ENCODE results near the gene CACNA1D.
A peak's percentile ranks its signal among the peaks of the same experiment; 100 is the strongest.
"Not testable (repeated sequence)": the region's sequence is repeated elsewhere in the genome, so short reads cannot be mapped to it uniquely, and the experiment has no call there.

CACNA1D gene

GRCh38 chr3:53493963-53494791 lies at the start of gene CACNA1D:
TSS of gene CACNA1D (plus strand) at chr3:53494611. CDS start at chr3:53495167, 556 bp downstream.
- no peak for DNase-seq

- DNase-seq = peak; percentile 96
Measured at GRCh38 chr3:53457068-53457467, 37.3 kb upstream of the CACNA1D start.

GRCh38 chr3:53460326-53460725 lies 34.1 kb upstream of the CACNA1D start:
- no peak for DNase-seq

- no peak for DNase-seq
Measured at GRCh38 chr3:53464424-53464823, 30.0 kb upstream of the CACNA1D start.

- not testable (repeated sequence) for DNase-seq
Measured at GRCh38 chr3:53469758-53470157, 24.7 kb upstream of the CACNA1D start.

- DNase-seq = no peak
Measured at GRCh38 chr3:53473422-53473821, 21.0 kb upstream of the CACNA1D start.

GRCh38 chr3:53476372-53476771 lies 18.0 kb upstream of the CACNA1D start:
- DNase-seq = not testable (repeated sequence)

GRCh38 chr3:53477689-53478088 lies 16.7 kb upstream of the CACNA1D start:
- not testable (repeated sequence) for DNase-seq

GRCh38 chr3:53478166-53478830 lies 16.1 kb upstream of the CACNA1D start:
- no peak for DNase-seq

- no peak for DNase-seq
Measured at GRCh38 chr3:53478921-53479664, 15.3 kb upstream of the CACNA1D start.

GRCh38 chr3:53482227-53482626 lies 12.2 kb upstream of the CACNA1D start:
- no peak for DNase-seq

GRCh38 chr3:53483821-53484220 lies 10.6 kb upstream of the CACNA1D start:
- DNase-seq = no peak

GRCh38 chr3:53484984-53485383 lies 9.4 kb upstream of the CACNA1D start:
- no peak for DNase-seq

- no peak for DNase-seq
Measured at GRCh38 chr3:53485675-53486403, 8.6 kb upstream of the CACNA1D start.

GRCh38 chr3:53486961-53487654 lies 7.3 kb upstream of the CACNA1D start:
- DNase-seq = no peak

GRCh38 chr3:53489386-53489785 lies 5.0 kb upstream of the CACNA1D start:
- no peak for DNase-seq

- peak; percentile 69 for DNase-seq
Measured at GRCh38 chr3:53489787-53490458, 4.5 kb upstream of the CACNA1D start.

- DNase-seq = no peak
Measured at GRCh38 chr3:53490459-53490968, 3.9 kb upstream of the CACNA1D start.

GRCh38 chr3:53491276-53491675 lies 3.1 kb upstream of the CACNA1D start:
- DNase-seq = no peak

- no peak for DNase-seq
Measured at GRCh38 chr3:53493595-53493962, 832 bp upstream of the CACNA1D start.

- no peak for DNase-seq
Measured at GRCh38 chr3:53495146-53495519, 722 bp downstream of the CACNA1D start.

Data from OCI-M1 (cell line).